ENCODE results near the gene WDFY3.

The WDFY3 gene

GRCh38 chr4:84799318-84799717 is 167.2 kb downstream of the WDFY3 start:
- no peak for DNase-seq (ENCODE audit: low read depth in 1 of 2, low spot score in 1 of 2)

- DNase-seq (ENCODE audit: low read depth in 1 of 2, low spot score in 1 of 2), result no peak
Measured at GRCh38 chr4:84796394-84796793, 170.1 kb downstream of the WDFY3 start.

DNA sequence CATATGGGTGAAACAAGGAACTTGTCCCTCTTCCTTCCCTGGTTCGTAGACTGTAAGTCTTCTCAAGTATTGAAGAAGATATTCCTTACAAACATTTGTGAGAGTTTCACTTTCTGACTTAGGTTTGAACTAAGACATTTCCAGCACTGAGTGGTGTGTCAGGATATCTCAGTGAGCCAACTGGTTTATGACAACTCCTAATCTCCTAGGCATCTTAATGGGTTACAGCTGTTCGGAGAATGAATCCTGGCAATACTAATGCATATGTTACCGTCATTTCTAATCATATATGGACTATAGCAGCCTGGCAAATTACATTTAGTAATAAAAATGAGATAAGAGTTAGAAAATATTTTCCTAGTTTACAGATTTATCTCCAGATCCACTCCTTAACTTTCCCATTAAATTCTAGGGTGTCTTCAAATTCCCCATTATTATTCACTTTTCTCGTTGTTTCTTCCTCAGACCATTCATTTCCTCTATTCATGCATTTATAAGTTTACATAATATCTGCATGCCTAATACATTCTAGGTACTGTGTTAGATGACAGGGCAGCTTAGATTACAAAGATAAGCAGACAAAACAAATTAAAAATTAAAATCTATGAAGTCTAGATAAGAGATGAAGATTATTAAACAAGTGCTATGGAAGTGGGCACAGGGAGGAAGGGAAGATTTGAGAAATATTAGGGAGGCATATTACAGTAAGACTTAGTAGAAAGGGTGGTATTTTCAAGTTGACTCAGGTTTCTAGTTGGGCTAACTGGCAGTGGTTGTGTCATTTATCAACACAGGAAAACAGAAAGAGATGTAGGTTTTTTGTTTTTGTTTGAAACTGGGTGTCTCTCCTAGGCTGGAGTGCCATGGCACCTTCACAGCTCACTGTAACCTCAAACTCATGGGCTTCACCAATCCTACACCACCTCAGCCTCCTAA is 173.9 kb downstream of the WDFY3 start:
- no peak for DNase-seq (ENCODE audit: low read depth in 1 of 2, low spot score in 1 of 2)

DNA sequence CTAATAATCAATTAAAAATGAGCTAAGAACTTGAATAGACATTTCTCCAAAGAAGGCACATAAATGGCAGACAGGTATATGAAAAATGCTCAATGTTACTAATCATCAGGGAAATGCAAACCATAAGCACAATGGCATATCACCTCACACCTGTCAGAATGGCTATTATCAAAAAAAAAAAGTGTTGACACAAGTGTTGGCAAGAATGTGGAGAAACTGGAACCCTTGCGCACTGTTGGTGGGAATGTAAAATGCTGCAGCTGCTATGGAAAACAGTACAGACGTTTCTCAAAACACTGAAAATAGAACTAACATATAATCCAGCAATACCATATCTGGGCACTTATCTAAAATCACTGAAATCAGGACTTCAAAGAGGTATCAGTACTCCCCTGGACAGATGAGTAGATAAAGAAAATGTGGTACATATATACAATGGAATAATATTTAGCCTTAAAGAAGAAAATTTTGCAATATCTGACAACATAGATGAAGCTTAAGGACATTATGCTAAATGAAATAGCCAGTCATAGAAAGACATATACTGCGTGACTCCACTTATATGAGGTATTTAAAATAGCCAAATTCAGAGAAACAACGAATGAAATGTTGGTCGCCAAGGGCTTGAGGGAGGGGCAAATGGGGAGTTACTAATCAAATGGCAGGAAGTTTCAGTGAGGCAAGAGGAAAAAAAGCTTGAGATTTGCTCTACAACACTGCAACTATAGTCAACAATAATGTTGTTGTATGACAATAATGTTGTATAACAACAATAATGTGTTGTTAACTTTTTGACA is 175.5 kb downstream of the WDFY3 start:
- DNase-seq (ENCODE audit: low read depth in 1 of 2, low spot score in 1 of 2), result no peak

DNA sequence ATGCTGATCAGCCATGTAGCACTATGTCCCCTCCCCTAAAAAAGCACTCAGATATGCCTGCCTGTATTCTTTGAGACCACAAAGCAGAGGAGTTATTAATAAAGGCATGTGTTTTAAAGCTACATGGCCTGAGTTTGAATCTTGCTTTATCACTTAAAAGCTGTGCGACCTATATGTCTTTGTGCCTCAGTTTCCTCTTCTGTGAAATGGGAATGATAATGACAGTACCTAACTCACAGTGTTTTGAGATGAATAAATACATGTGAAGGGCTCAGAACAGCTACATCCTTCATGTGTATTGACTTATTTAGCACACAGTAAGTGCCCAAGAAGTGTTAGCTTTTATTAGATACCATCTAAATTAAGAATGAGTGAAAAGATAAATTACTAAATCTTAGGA is 180.0 kb downstream of the WDFY3 start:
- DNase-seq (ENCODE audit: low read depth in 1 of 2, low spot score in 1 of 2), result no peak

DNA sequence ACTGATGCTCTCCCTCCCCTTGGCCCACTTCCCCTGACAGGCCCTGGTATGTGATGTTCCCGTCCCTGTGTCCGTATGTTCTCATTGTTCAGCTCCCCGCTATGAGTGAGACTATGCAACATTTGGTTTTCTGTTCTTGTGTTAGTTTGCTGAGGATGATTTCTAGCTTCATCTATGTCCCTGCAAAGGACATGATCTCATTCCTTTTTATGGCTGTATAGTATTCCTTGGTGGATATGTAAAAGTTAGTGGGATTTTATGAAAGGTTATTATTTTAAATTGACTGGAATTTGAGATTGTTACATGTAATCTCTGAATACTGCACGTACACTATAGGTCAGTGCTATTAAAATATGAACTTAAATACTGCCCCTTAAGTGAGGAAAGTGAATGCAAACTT is 184.0 kb downstream of the WDFY3 start:
- DNase-seq (ENCODE audit: low read depth in 1 of 2, low spot score in 1 of 2), result no peak

DNA sequence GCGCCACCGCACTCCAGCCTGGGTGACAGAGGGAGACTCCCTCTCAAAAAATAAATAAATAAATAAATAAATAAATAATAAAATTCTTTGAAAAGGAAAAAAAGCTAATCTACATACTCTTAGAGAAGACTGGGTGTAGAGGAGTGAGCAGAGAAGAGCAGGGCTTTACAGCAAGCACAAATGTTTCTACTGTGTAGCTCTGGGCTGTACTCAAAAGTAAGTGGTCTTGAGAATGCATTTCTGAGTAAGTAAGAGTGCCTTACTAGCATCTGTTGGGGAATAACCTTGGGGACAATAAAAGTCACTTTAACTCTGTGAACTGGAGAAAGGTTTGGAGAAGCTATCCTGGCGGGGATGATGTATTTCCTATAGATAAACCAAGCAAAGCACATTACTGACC is 185.8 kb downstream of the WDFY3 start:
- no peak for DNase-seq (ENCODE audit: low read depth in 1 of 2, low spot score in 1 of 2)

DNA sequence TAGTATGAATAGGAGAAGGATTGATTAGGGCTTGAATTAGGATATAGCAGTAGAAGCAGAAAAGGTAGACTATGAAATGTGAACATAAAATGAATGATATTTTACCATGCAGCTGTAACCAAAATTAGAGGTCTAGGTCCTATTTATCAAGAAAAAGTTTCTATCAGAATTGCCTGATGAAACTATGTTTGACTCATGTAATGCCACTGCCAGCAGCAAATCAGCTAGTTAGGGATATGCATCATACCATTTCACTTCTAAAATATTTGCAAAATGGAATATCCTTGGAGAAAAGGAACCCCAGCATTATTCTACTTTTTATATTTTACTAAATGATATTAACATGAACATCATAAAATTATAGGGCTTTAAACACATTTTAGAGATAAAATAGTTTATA is 188.4 kb downstream of the WDFY3 start:
- DNase-seq (ENCODE audit: low read depth in 1 of 2, low spot score in 1 of 2), result no peak

GRCh38 chr4:84767168-84767567 is 199.3 kb downstream of the WDFY3 start:
- DNase-seq (ENCODE audit: low read depth in 1 of 2, low spot score in 1 of 2), result no peak

GRCh38 chr4:84753321-84753972 is 213.0 kb downstream of the WDFY3 start:
- no peak for DNase-seq (ENCODE audit: low read depth in 1 of 2, low spot score in 1 of 2)

GRCh38 chr4:84751707-84752106 is 214.8 kb downstream of the WDFY3 start:
- DNase-seq (ENCODE audit: low read depth in 1 of 2, low spot score in 1 of 2), result no peak

DNA sequence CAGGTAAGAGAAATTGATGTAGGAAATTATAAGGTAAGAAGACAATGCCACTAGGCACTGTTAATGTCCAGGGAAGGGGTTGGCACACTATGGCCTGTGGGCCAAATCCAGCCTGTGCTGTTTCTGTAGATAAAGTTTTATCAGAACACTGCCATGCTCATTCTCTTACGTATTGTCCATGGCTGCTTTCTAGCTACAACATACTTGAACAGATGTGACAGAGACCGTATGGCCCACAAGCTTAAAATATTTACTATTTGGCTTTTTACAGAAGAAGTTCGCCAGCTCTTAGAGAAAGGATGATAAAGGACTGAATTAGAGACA is 215.6 kb downstream of the WDFY3 start:
- no peak for DNase-seq (ENCODE audit: low read depth in 1 of 2, low spot score in 1 of 2)

- no peak for DNase-seq (ENCODE audit: low read depth in 1 of 2, low spot score in 1 of 2)
Measured at GRCh38 chr4:84750260-84750959, 216.1 kb downstream of the WDFY3 start.

DNA sequence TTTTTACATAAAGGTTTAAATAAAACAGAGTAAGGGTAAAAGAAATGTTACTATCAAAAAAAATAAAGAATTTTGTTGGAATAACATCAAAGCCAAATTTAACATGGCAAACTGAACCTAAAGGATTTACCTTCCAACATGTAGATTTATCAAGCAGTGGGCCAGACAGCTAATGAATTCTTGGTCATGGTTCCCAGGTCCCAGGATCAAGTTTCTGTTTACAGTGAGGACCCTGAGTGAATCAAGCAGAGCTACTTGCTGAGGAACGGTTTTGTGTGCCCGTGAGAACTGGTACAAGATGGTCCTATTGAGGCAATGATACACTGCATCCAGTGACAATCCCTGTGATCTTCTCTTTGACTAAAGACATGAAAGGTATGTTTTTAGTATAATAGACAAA is 226.4 kb downstream of the WDFY3 start:
- DNase-seq (ENCODE audit: low read depth in 1 of 2, low spot score in 1 of 2), result no peak

DNA sequence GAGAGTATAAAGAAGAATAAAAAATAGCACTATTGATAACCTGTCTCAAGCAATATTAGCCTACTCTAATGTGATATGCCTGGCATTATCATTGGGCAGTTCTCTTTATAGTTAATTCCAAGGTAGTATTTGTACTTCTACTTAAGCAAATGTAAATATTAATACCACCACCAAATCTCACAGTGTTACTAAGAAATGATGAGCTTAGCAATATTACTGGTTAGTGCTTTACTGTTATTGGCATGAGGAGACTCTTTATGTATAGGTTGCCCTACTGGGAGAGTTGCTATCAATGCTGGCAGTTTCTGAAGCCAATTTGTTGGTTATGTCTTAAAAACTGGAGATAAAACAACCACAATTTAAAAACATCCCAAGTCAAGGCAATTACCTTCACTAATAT is 227.9 kb downstream of the WDFY3 start:
- DNase-seq (ENCODE audit: low read depth in 1 of 2, low spot score in 1 of 2), result no peak

DNA sequence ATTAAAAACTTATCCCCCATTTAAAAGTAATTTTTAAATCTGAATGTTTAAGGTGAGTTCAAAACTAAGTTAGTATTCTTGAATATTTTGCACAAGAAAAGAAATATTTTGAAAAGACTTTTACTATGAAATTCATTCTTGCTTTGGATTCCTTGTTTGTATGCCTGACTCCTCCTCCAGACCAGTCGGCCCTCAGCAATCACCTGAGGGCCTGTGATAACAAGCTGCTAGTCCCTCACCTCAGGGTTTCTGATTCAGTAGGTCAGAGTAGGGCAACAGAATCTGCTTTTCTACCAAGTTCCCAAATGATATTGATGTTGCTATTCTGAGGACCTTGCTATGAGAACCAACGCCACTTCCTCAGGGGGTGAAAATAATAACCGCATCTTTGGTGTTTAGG is 228.8 kb downstream of the WDFY3 start:
- DNase-seq (ENCODE audit: low read depth in 1 of 2, low spot score in 1 of 2), result no peak

GRCh38 chr4:84734037-84734436 is 232.5 kb downstream of the WDFY3 start:
- DNase-seq (ENCODE audit: low read depth in 1 of 2, low spot score in 1 of 2), result no peak

- DNase-seq (ENCODE audit: low read depth in 1 of 2, low spot score in 1 of 2), result no peak
Measured at GRCh38 chr4:84733343-84734033, 233.0 kb downstream of the WDFY3 start.

- DNase-seq (ENCODE audit: low read depth in 1 of 2, low spot score in 1 of 2), result no peak
Measured at GRCh38 chr4:84730375-84730774, 236.1 kb downstream of the WDFY3 start.

DNA sequence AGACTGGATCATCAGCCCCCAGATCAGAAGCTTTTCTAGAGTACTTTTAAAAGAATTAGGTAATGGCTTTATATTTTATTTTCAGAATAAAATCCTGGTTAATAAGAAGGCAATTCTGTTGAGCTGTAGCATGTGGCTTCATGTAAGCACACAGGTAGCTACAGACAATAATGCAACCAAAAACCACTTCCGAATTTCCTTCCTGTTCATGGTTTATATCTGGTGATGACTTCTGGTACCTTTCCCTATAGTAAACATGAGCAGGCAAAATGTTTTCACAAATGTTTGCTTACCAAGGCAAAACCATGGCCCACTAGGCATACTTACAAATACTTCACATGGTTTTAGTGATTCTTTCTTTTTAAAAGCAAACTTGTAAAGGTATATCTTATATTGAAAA is 239.0 kb downstream of the WDFY3 start:
- no peak for DNase-seq (ENCODE audit: low read depth in 1 of 2, low spot score in 1 of 2)

- DNase-seq (ENCODE audit: low read depth in 1 of 2, low spot score in 1 of 2), result no peak
Measured at GRCh38 chr4:84726356-84726755, 240.1 kb downstream of the WDFY3 start.

Data from activated CD4-positive, alpha-beta T cell treated with anti-CD3 and anti-CD28 coated beads, Interleukin-2, amount 50 U/mL, for 24 hours (primary cell).